Uterus (tissue), 2 donors: ENCODE results near the gene TGFB1.

Source experiments
- CTCF ChIP-seq, 4 experiments: fragments of 200-600 bp in 2 of 4; fragments of 450-650 bp in 2 of 4; sonication (generic) in 2 of 4; IDR thresholded peaks; one replicate each; pipeline ENCODE4 v1.5.1; 2016 to 2019; ENCODE audit warnings: antibody characterized with exemption in 4 of 4, mild to moderate bottlenecking in 2 of 4, moderate library complexity in 1 of 4
- POLR2A ChIP-seq, 2 donors: fragments of 450-650 bp; IDR thresholded peaks; one replicate each; pipeline ENCODE4 v1.6.1; 2016; ENCODE audit warnings: antibody characterized with exemption in 2 of 2, mild to moderate bottlenecking in 1 of 2, moderate library complexity in 1 of 2

GRCh38 chr19:41367848-41368301, 14.2 kb upstream of the TGFB1 start:
- TF ChIP-seq POLR2A (IDR thresholded peaks at IDR 0.05) = no peak
- no peak for TF ChIP-seq CTCF (IDR thresholded peaks at IDR 0.05)
